RPMI7951 (cell line): ENCODE data around the gene CCT5. TPM values are rescaled to one million over a fixed set of nuclear protein-coding genes. Genes with fewer than 3 reads are reported as not detected.

ENCODE experiments used
- DNase-seq: peaks from one replicate; pipeline ENCODE4 v3.0.0-alpha.2; 2012; ENCODE audit warnings: low read depth
- total RNA-seq: library from RNA; depleted of rRNA; stranded (reverse); fragments of >200 nt; shearing (Covaris generic); gene quantifications from 2 replicates; pipeline ENCODE4 v1.2.3, GENCODE V29; 2014; rRNA removed

CCT5 gene
- 555 and 627 TPM in 2 replicates for total RNA-seq

- DNase-seq: peak; percentile 96
Measured at GRCh38 chr5:10249948-10250805, at the start of gene CCT5. CCT5 (plus strand) TSS chr5:10250280; CDS start chr5:10250341, 61 bp downstream.

- DNase-seq: no peak
Measured at GRCh38 chr5:10201223-10201868, 48.7 kb upstream of the CCT5 start.

GRCh38 chr5:10202089-10202910, 47.8 kb upstream of the CCT5 start:
- DNase-seq: no peak

- DNase-seq: no peak
Measured at GRCh38 chr5:10209004-10209403, 41.1 kb upstream of the CCT5 start.

- no peak for DNase-seq
Measured at GRCh38 chr5:10213316-10213715, 36.8 kb upstream of the CCT5 start.

GRCh38 chr5:10214041-10214440, 36.0 kb upstream of the CCT5 start:
- no peak for DNase-seq

GRCh38 chr5:10215366-10215765, 34.7 kb upstream of the CCT5 start:
- DNase-seq: no peak

- DNase-seq: no peak
Measured at GRCh38 chr5:10216107-10216506, 34.0 kb upstream of the CCT5 start.

- no peak for DNase-seq
Measured at GRCh38 chr5:10218658-10219057, 31.4 kb upstream of the CCT5 start.

GRCh38 chr5:10219068-10219467, 31.0 kb upstream of the CCT5 start:
- no peak for DNase-seq

GRCh38 chr5:10220248-10220647, 29.8 kb upstream of the CCT5 start:
- DNase-seq: no peak

GRCh38 chr5:10222326-10222725, 27.8 kb upstream of the CCT5 start:
- DNase-seq: no peak

GRCh38 chr5:10227379-10227778, 22.7 kb upstream of the CCT5 start:
- DNase-seq: peak; percentile 39

GRCh38 chr5:10228288-10228687, 21.8 kb upstream of the CCT5 start:
- no peak for DNase-seq

- DNase-seq: peak; percentile 51
Measured at GRCh38 chr5:10229306-10230048, 20.6 kb upstream of the CCT5 start.

- DNase-seq: no peak
Measured at GRCh38 chr5:10232386-10232785, 17.7 kb upstream of the CCT5 start.

- DNase-seq: no peak
Measured at GRCh38 chr5:10233011-10233410, 17.1 kb upstream of the CCT5 start.

GRCh38 chr5:10233505-10233904, 16.6 kb upstream of the CCT5 start:
- peak; percentile 74 for DNase-seq

- peak; percentile 77 for DNase-seq
Measured at GRCh38 chr5:10235350-10235749, 14.7 kb upstream of the CCT5 start.

- DNase-seq: no peak
Measured at GRCh38 chr5:10243660-10244240, 6.3 kb upstream of the CCT5 start.

GRCh38 chr5:10244342-10244944, 5.6 kb upstream of the CCT5 start:
- DNase-seq: no peak
